ENCODE results near the gene ABLIM2.

Gene ABLIM2

GRCh38 chr4:8200302-8200975 lies 41.8 kb upstream of the ABLIM2 start:
- H3K4me1 ChIP-seq (ENCODE audit: control insufficient read depth, insufficient read depth, low read length, poor library complexity, severe bottlenecking) = peaks cover 48% of the 10 kb centered on the region
- WGBS, 2 experiments (ENCODE audit: insufficient coverage in 2 of 2) = 85 to 89% methylated on average over 29 of the region's 30 CpGs
- H3K4me3 ChIP-seq (ENCODE audit: extremely low read depth, insufficient read depth, low read length, poor library complexity, severe bottlenecking) = no peak overlapping the region
- H3K36me3 ChIP-seq (ENCODE audit: control insufficient read depth, insufficient read depth, low read length) = no peaks in the 10 kb centered on the region
- H3K9me3 ChIP-seq (ENCODE audit: control insufficient read depth, low read length) = no peaks in the 10 kb centered on the region
- no peak overlapping the region for H3K27ac ChIP-seq (ENCODE audit: low read depth, low read length, severe bottlenecking)

DNA sequence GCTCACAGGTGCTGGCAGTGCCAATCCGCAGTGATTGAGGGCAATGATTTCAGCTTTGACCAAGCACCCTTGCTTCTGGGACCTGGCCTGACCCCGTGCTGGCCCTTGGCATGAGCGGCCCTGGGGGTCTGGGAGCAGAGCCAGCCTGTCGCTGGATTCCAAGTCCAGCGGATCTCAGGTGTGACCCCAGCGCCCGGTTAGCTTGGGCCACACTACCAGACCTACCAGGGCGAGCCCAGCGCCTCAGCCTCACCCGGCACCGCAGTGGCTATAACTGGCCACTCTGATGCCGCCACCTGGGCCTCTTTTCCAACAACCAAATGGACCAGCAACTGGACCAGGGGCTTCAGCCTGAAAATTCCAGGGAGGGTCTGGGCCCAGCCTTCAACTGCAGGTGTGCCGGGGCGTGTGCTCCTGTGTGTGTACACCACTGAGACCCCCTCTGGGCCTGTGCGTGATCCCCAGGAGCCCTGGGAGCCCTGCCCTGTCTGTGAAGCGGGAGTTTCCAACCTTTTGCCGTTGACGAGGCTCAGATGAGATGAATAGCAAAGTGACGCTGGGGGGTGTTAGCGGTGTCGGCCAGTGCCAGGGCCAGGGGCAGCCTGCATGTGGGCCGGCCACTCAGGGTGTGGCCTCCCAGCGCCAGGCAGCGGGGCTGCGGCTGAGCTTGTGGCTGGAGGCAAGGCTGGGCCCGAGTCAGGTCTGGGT lies 41.1 kb upstream of the ABLIM2 start:
- Histone ChIP-seq H3K4me3 (ENCODE audit: extremely low read depth, insufficient read depth, low read length, poor library complexity, severe bottlenecking) (peak overlapping the region; percentile 11), H3K9me3 (ENCODE audit: control insufficient read depth, low read length) (no peaks in the 10 kb centered on the region), H3K36me3 (ENCODE audit: control insufficient read depth, insufficient read depth, low read length) (no peaks in the 10 kb centered on the region), H3K4me1 (ENCODE audit: control insufficient read depth, insufficient read depth, low read length, poor library complexity, severe bottlenecking) (peaks cover 48% of the 10 kb centered on the region), H3K27ac (ENCODE audit: low read depth, low read length, severe bottlenecking) (peak overlapping the region; percentile 59)
- WGBS, 2 experiments (ENCODE audit: insufficient coverage in 2 of 2) = 95 to 97% methylated on average over 24 to 26 of the region's 26 CpGs

DNA sequence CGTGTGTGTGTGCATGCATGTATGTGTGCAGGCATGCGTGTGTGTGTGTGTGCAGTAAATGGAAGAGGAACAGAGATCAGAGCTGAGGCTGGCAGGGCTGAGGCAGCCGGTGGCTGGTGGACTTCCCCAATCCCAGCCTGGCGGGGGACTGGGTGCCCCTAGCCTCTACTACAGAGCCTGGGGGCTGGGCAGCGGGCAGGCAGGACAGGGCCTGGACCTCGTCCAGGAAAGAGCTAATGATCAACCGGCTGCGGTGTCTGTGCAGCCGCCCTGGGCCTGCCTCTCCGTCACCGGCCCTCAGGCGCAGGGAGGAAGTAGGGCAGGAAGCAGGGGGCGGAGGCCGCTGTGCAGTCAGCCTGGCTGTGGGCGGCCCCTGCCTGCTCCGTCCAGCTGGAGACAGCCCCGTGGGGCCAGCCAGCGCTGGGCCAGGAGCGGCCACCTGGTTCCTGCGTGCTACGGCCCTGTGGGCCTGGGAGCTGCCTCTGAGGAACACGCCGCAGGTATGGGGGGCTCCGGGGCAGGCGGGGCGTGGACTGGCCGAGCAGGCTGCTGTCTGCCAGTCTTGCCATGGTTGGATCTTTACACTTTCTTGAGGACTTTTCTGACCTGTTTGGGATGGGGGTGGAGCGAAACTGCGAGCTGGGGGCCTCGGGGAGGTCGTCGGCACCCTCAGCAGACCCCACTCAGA lies 40.4 kb upstream of the ABLIM2 start, which contains the start of gene SH3TC1:
Gene SH3TC1 (plus strand): TSS at position 385 of the 688 bp plus-strand sequence. CDS start 5,905 bp downstream, outside the sequence.
- WGBS, 2 experiments (ENCODE audit: insufficient coverage in 2 of 2) = 65 to 74% methylated on average over 29 to 32 of the region's 32 CpGs
- no peaks in the 10 kb centered on the region for H3K36me3 ChIP-seq (ENCODE audit: control insufficient read depth, insufficient read depth, low read length)
- peaks cover 48% of the 10 kb centered on the region for H3K4me1 ChIP-seq (ENCODE audit: control insufficient read depth, insufficient read depth, low read length, poor library complexity, severe bottlenecking)
- H3K27ac ChIP-seq (ENCODE audit: low read depth, low read length, severe bottlenecking) = peak within 1 kb of the TSS; percentile 59
- peak within 1 kb of the TSS; percentile 11 for H3K4me3 ChIP-seq (ENCODE audit: extremely low read depth, insufficient read depth, low read length, poor library complexity, severe bottlenecking)
- no peaks in the 10 kb centered on the region for H3K9me3 ChIP-seq (ENCODE audit: control insufficient read depth, low read length)

GRCh38 chr4:8198206-8198905 lies 39.7 kb upstream of the ABLIM2 start:
- Histone ChIP-seq H3K9me3 (ENCODE audit: control insufficient read depth, low read length) (no peaks in the 10 kb centered on the region), H3K36me3 (ENCODE audit: control insufficient read depth, insufficient read depth, low read length) (no peaks in the 10 kb centered on the region), H3K4me1 (ENCODE audit: control insufficient read depth, insufficient read depth, low read length, poor library complexity, severe bottlenecking) (peaks cover 51% of the 10 kb centered on the region), H3K27ac (ENCODE audit: low read depth, low read length, severe bottlenecking) (peak overlapping the region; percentile 59), H3K4me3 (ENCODE audit: extremely low read depth, insufficient read depth, low read length, poor library complexity, severe bottlenecking) (no peak overlapping the region)
- WGBS, 2 experiments (ENCODE audit: insufficient coverage in 2 of 2) = 91 to 96% methylated on average over 17 of the region's 17 CpGs

- H3K36me3 ChIP-seq (ENCODE audit: control insufficient read depth, insufficient read depth, low read length) = no peaks in the 10 kb centered on the region
- WGBS, 2 experiments (ENCODE audit: insufficient coverage in 2 of 2) = 81 to 92% methylated on average over 6 to 13 of the region's 13 CpGs
- no peak overlapping the region for H3K4me3 ChIP-seq (ENCODE audit: extremely low read depth, insufficient read depth, low read length, poor library complexity, severe bottlenecking)
- no peaks in the 10 kb centered on the region for H3K9me3 ChIP-seq (ENCODE audit: control insufficient read depth, low read length)
- H3K27ac ChIP-seq (ENCODE audit: low read depth, low read length, severe bottlenecking) = no peak overlapping the region
- H3K4me1 ChIP-seq (ENCODE audit: control insufficient read depth, insufficient read depth, low read length, poor library complexity, severe bottlenecking) = peaks cover 51% of the 10 kb centered on the region
Observed at GRCh38 chr4:8197521-8197920, 38.9 kb upstream of the ABLIM2 start.

DNA sequence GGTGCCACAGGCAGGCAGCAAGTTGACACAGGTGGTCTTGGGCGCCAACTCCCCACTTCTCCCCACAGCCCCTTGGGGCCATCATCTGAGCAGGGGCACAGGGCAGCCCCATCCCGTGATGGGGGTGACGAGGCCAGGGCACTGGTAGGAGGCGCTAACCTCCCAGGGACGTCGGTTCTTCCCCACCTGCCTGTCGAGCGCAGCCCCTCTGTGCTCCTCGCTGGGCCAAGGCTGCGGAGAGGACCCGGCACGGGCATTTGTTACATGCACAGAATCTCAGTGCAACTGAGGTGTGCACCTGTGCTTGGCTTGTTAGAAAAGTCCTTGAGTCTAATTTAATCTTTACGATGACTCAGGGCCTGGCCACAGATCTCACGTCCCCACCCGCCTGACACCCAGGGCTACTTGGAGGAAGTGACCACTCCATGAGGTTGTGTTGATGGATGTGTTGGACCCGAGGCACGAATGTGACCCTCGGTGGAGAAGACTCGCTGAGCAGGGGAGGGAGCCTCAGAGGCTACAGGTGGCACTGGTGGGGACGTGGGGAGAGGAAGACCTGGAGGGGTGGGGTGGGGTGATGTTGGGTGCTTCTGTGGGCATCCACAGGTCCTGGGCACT lies 37.3 kb upstream of the ABLIM2 start:
- WGBS, 2 experiments (ENCODE audit: insufficient coverage in 2 of 2) = 93% methylated on average over 11 to 19 of the region's 20 CpGs
- no peaks in the 10 kb centered on the region for H3K9me3 ChIP-seq (ENCODE audit: control insufficient read depth, low read length)
- H3K27ac ChIP-seq (ENCODE audit: low read depth, low read length, severe bottlenecking) = no peak overlapping the region
- no peak overlapping the region for H3K4me3 ChIP-seq (ENCODE audit: extremely low read depth, insufficient read depth, low read length, poor library complexity, severe bottlenecking)
- no peaks in the 10 kb centered on the region for H3K36me3 ChIP-seq (ENCODE audit: control insufficient read depth, insufficient read depth, low read length)
- H3K4me1 ChIP-seq (ENCODE audit: control insufficient read depth, insufficient read depth, low read length, poor library complexity, severe bottlenecking) = peaks cover 51% of the 10 kb centered on the region

GRCh38 chr4:8195431-8195830 lies 36.8 kb upstream of the ABLIM2 start:
- Histone ChIP-seq H3K4me3 (ENCODE audit: extremely low read depth, insufficient read depth, low read length, poor library complexity, severe bottlenecking) (no peak overlapping the region), H3K27ac (ENCODE audit: low read depth, low read length, severe bottlenecking) (no peak overlapping the region), H3K36me3 (ENCODE audit: control insufficient read depth, insufficient read depth, low read length) (no peaks in the 10 kb centered on the region), H3K9me3 (ENCODE audit: control insufficient read depth, low read length) (no peaks in the 10 kb centered on the region), H3K4me1 (ENCODE audit: control insufficient read depth, insufficient read depth, low read length, poor library complexity, severe bottlenecking) (peaks cover 48% of the 10 kb centered on the region)
- 82 to 92% methylated on average over 7 of the region's 7 CpGs for WGBS, 2 experiments (ENCODE audit: insufficient coverage in 2 of 2)

DNA sequence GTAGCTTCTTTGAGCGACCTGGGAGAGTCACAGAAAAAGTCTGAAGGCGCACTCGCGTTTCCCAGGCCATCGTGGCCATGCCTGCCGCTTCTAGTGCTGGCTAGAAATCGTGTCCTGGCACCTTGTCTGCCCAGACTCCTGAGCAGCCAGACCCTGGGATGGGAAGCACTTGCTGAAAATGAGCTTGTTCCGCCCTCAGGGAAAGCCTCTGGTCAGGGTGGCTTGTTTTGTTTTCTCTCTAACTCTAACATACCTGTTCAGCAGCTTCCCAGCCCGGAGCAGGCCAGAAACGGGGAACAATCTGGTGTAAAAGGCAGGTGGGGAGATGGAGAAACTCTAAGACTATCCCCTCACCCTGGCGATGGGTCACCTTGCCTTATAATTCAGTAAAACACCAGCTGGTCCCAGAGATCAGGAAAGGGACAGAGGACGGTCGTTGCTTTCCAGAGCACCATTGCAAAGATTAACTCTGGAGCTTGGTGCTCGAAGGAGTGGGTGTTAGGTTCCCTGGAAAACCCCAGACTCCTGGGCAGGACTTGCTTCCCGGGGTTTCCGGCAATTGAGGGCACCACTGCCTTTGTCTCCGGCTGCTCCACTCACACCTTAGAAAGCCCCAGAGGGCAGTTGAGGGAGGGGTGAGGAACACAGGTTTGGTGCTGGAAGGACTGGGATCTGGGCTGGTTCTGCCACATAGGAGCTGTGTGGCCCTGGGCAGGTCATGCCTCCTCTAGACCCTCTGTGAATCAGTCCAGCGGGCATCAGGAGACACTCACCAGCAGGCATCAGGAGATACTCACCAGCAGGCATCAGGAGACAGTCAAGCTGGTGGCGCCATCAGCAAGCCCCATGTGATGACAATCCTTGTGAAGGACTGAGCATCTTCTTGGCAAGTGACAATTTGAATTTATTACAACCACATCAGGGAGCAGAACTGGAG lies 36.0 kb upstream of the ABLIM2 start:
- no peak overlapping the region for H3K27ac ChIP-seq (ENCODE audit: low read depth, low read length, severe bottlenecking)
- H3K4me3 ChIP-seq (ENCODE audit: extremely low read depth, insufficient read depth, low read length, poor library complexity, severe bottlenecking) = no peak overlapping the region
- WGBS, 2 experiments (ENCODE audit: insufficient coverage in 2 of 2) = 81 to 86% methylated on average over 14 to 15 of the region's 19 CpGs
- H3K4me1 ChIP-seq (ENCODE audit: control insufficient read depth, insufficient read depth, low read length, poor library complexity, severe bottlenecking) = peaks cover 41% of the 10 kb centered on the region
- H3K36me3 ChIP-seq (ENCODE audit: control insufficient read depth, insufficient read depth, low read length) = no peaks in the 10 kb centered on the region
- H3K9me3 ChIP-seq (ENCODE audit: control insufficient read depth, low read length) = no peaks in the 10 kb centered on the region

DNA sequence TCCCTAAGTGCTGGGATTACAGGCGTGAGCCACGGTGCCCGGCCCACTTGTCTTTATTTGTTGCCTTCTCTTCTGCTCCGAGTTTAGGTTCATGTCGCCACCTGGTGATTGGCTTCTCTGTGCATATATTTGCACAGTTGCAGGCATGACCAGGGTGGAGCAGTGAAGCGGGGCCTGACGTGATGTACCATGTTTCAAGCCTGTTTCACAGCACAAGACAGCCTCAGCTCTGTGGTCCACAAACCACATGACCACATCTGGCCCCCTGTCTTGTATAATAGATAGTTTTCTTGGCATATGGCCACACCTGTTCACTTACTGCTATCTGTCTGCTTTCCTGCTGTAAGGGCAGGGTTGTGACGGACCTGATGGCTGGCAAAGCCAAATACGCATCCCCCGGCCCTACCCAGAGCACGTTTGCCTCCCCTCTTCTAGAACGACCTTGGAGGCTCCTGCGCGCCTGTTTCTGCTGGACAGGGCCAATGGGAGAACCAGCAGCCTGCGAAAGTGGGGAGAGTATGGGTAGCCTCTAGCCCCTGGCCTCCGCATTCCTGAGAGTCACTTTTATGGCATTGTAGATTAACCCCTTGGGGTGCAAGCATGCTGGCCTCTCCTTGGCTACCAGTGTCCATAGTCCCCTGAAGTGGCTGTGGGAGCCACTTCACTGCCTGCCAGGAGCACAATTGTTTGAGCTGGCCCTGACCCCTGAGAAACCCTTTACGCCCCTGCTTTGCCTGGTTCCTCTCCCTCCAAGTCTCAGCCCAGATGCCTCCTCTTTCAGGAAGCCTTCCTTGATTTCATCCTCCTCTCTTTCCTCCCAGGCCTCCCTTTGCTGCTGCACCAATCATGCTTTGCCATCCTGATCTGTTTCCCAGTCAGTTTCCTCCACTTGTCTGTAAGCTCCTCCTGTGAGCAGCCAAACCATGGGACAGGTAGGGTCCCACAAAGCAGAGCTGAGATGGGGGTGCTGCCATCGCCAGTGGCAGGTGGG lies 34.4 kb upstream of the ABLIM2 start:
- H3K9me3 ChIP-seq (ENCODE audit: control insufficient read depth, low read length) = no peaks in the 10 kb centered on the region
- no peak overlapping the region for H3K27ac ChIP-seq (ENCODE audit: low read depth, low read length, severe bottlenecking)
- H3K4me3 ChIP-seq (ENCODE audit: extremely low read depth, insufficient read depth, low read length, poor library complexity, severe bottlenecking) = no peak overlapping the region
- 81 to 88% methylated on average over 14 to 17 of the region's 18 CpGs for WGBS, 2 experiments (ENCODE audit: insufficient coverage in 2 of 2)
- H3K36me3 ChIP-seq (ENCODE audit: control insufficient read depth, insufficient read depth, low read length) = no peaks in the 10 kb centered on the region
- peaks cover 27% of the 10 kb centered on the region for H3K4me1 ChIP-seq (ENCODE audit: control insufficient read depth, insufficient read depth, low read length, poor library complexity, severe bottlenecking)

All from mesodermal cell (in vitro differentiated cells).